OCI-LY1 (cell line): ENCODE measurements around the gene ARHGAP18.

Experiments used
- H2AFZ ChIP-seq: fragments of 200-600 bp; sonication (generic), shearing (Covaris generic); 2 replicates; pipeline ENCODE4 v1.6.0; 2014; ENCODE audit warnings: antibody characterized with exemption, mild to moderate bottlenecking, low read length
- H3F3A ChIP-seq: fragments of 200-600 bp; sonication (generic), shearing (Covaris generic); 2 replicates; pipeline ENCODE4 v1.6.0; 2014; ENCODE audit warnings: mild to moderate bottlenecking, antibody characterized with exemption, low read length, moderate library complexity; ENCODE audit not compliant: insufficient read depth
- H3K27ac ChIP-seq: fragments of 200-600 bp; sonication (generic); 2 replicates; pipeline ENCODE4 v1.5.1; 2014; ENCODE audit warnings: low read length, mixed run types, mild to moderate bottlenecking, low read depth; ENCODE audit not compliant: poor library complexity, severe bottlenecking
- H3K27me3 ChIP-seq: fragments of 200-600 bp; sonication (generic); 2 replicates; pipeline ENCODE4 v1.6.0; 2014; ENCODE audit warnings: antibody characterized with exemption, mild to moderate bottlenecking, low read length, moderate library complexity; ENCODE audit not compliant: insufficient read depth
- H3K36me3 ChIP-seq: fragments of 200-600 bp; sonication (generic); 2 replicates; pipeline ENCODE4 v1.6.1; 2014; ENCODE audit warnings: mild to moderate bottlenecking, antibody characterized with exemption, low read length, moderate library complexity, mixed read lengths; ENCODE audit not compliant: insufficient read depth
- H3K4me1 ChIP-seq: fragments of 200-600 bp; sonication (generic); 2 replicates; pipeline ENCODE4 v1.5.1; 2014; ENCODE audit warnings: mild to moderate bottlenecking, low read length, moderate library complexity; ENCODE audit not compliant: insufficient read depth, severe bottlenecking
- H3K4me2 ChIP-seq: fragments of 200-600 bp; sonication (generic), shearing (Covaris generic); 2 replicates; pipeline ENCODE4 v1.6.1; 2014; ENCODE audit warnings: low read length
- H3K4me3 ChIP-seq: fragments of 200-600 bp; sonication (generic); 2 replicates; pipeline ENCODE4 v1.5.1; 2014; ENCODE audit warnings: low read length, low read depth, mild to moderate bottlenecking, mixed read lengths; ENCODE audit not compliant: poor library complexity, severe bottlenecking
- H3K79me2 ChIP-seq: fragments of 200-600 bp; shearing (Covaris generic); 2 replicates; pipeline ENCODE4 v1.6.1; 2016; ENCODE audit warnings: mixed run types, low read length, mixed read lengths; ENCODE audit not compliant: insufficient read depth
- H3K9ac ChIP-seq: fragments of 200-600 bp; sonication (generic), shearing (Covaris generic); 2 replicates; pipeline ENCODE4 v1.6.1; 2014; ENCODE audit warnings: mild to moderate bottlenecking, low read length, mixed read lengths
- H3K9me2 ChIP-seq: fragments of 200-600 bp; sonication (generic), shearing (Covaris generic); 2 replicates; pipeline ENCODE4 v1.6.1; 2014; ENCODE audit warnings: low read depth, mild to moderate bottlenecking, low read length, mixed read lengths
- H3K9me3 ChIP-seq: fragments of 200-600 bp; shearing (Covaris generic); 2 replicates; pipeline ENCODE4 v1.6.1; 2014; ENCODE audit warnings: low read length, mixed read lengths
- H4K20me1 ChIP-seq: fragments of 200-600 bp; sonication (generic), shearing (Covaris generic); 2 replicates; pipeline ENCODE4 v1.6.0; 2016; ENCODE audit warnings: mild to moderate bottlenecking, low read length; ENCODE audit not compliant: insufficient read depth
- CTCF ChIP-seq: fragments of 200-600 bp; sonication (generic), shearing (Covaris generic); IDR thresholded peaks from 2 replicates; pipeline ENCODE4 v1.5.1; 2017; ENCODE audit warnings: mild to moderate bottlenecking, antibody characterized with exemption, low read length, moderate library complexity, mixed read lengths
- EZH2 ChIP-seq: fragments of 200-600 bp; sonication (generic), shearing (Covaris generic); IDR thresholded peaks from 2 replicates; pipeline ENCODE4 v1.8.0; 2017; ENCODE audit warnings: borderline replicate concordance, mixed run types, mild to moderate bottlenecking, antibody characterized with exemption, low read length, moderate library complexity, mixed read lengths

ARHGAP18 gene

GRCh38 chr6:129730477-129731165 lies 20.6 kb upstream of the ARHGAP18 start:
- Histone ChIP-seq H3K9me3 (no peaks in the 10 kb centered on the region), H3K4me3 (no peak overlapping the region), H3K27me3 (no peaks in the 10 kb centered on the region), H3K4me1 (no peaks in the 10 kb centered on the region), H3F3A (no peaks in the 10 kb centered on the region), H3K9me2 (no peaks in the 10 kb centered on the region), H3K79me2 (no peaks in the 10 kb centered on the region), H4K20me1 (no peaks in the 10 kb centered on the region), H3K27ac (no peak overlapping the region), H2AFZ (no peak overlapping the region), H3K4me2 (no peak overlapping the region), H3K36me3 (no peaks in the 10 kb centered on the region), H3K9ac (no peak overlapping the region)
- no peak for TF ChIP-seq EZH2
- TF ChIP-seq CTCF = peak; percentile 70

DNA sequence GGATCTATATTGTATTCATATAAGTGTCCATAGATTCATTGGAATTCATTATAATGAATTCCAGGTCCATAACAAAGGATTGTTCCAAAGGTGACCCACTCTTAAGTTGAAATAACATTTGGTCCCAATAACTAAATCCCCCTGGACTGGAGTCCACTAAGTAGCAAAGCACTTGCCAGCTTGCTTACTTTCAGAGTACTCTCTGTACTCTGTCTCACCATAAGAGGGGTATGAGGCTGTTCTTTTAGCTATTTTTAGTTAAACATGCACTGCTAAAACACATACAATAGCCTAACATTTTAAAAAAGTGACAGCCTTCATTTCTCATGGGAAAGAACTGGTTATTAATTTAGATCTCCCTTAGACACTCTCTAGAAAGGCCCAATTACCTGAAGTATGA lies 16.7 kb upstream of the ARHGAP18 start:
- Histone ChIP-seq H3K4me1 (no peaks in the 10 kb centered on the region), H3K79me2 (no peaks in the 10 kb centered on the region), H3K36me3 (no peaks in the 10 kb centered on the region), H3K9me2 (no peaks in the 10 kb centered on the region), H3K9me3 (no peaks in the 10 kb centered on the region), H2AFZ (no peak overlapping the region), H3K4me2 (no peak overlapping the region), H3K4me3 (no peak overlapping the region), H3K27me3 (no peaks in the 10 kb centered on the region), H3F3A (no peaks in the 10 kb centered on the region), H3K27ac (no peak overlapping the region), H3K9ac (no peak overlapping the region), H4K20me1 (no peaks in the 10 kb centered on the region)
- TF ChIP-seq CTCF (no peak), EZH2 (no peak)

DNA sequence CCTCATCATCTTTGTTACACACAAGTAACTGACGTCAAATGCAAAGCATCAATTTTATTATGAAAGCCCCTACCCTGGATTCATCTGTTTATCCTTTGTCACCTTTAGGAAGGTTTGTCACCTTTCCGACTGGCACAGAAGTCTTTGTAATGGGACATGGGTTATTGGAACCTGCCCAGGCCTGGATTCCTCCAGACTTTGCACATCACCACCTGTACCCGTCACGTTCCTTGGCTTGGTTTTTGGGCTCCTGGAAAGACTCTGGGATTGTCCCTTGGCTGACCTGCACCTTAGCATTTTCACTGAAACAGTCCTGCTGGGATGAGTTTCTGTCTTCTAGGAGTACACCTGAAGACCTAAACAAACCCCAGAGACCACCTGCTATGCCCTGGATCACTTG lies 15.4 kb upstream of the ARHGAP18 start:
- Histone ChIP-seq H3F3A (no peaks in the 10 kb centered on the region), H4K20me1 (no peaks in the 10 kb centered on the region), H3K27ac (no peak overlapping the region), H3K9me3 (no peaks in the 10 kb centered on the region), H3K4me1 (no peaks in the 10 kb centered on the region), H3K4me2 (no peak overlapping the region), H3K36me3 (no peaks in the 10 kb centered on the region), H2AFZ (no peak overlapping the region), H3K27me3 (no peaks in the 10 kb centered on the region), H3K9ac (no peak overlapping the region), H3K9me2 (no peaks in the 10 kb centered on the region), H3K79me2 (no peaks in the 10 kb centered on the region), H3K4me3 (no peak overlapping the region)
- TF ChIP-seq EZH2 (no peak), CTCF (no peak)
